ENCODE results near the gene SNUPN.
"Not testable (repeated sequence)": the region's sequence is repeated elsewhere in the genome, so short reads cannot be mapped to it uniquely, and the experiment has no call there.

Gene SNUPN

DNA sequence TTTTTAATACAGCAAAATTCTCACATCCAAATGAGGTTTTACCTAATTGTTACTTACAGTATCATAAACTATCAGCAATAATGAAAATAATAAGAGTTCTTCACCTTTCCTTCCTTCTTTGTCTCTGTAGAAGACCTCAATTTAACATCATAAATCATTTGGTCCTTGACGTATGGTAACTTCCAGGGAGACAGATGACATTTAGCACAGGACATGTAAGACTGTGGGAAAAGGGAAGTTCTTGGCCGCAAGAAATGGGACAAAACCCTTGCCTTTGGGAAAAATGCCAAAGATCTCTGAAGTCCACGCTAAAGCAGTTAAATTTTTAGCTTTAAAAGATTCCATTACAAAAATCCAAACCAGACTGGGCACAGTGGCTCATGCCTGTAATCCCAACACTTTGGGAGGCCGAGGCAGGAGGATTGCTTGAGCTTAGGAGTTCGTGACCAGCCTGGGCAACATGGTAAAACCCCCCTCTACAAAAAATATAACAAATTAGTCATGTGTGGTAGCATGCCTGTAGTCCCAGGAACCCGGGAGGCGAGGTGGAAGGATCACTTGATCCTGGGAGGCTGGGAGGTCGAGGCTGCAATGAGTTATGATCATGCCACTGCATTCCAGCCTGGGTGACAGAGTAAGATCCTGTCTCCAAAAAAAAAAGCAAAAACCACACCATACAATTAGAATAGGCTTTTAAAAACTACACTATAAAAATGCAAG, 55.2 kb downstream of the SNUPN start:
- Histone ChIP-seq H3K27me3 (no peaks in the 10 kb centered on the region), H3K9me3 (no peaks in the 10 kb centered on the region), H3K36me3 (no peaks in the 10 kb centered on the region), H3K4me1 (peaks cover 0 to 11% (median 8%) of the 10 kb centered on the region in 4 donors), H3K27ac (no peak overlapping the region), H3K4me3 (no peak overlapping the region)
- TF ChIP-seq, protein P1, sequence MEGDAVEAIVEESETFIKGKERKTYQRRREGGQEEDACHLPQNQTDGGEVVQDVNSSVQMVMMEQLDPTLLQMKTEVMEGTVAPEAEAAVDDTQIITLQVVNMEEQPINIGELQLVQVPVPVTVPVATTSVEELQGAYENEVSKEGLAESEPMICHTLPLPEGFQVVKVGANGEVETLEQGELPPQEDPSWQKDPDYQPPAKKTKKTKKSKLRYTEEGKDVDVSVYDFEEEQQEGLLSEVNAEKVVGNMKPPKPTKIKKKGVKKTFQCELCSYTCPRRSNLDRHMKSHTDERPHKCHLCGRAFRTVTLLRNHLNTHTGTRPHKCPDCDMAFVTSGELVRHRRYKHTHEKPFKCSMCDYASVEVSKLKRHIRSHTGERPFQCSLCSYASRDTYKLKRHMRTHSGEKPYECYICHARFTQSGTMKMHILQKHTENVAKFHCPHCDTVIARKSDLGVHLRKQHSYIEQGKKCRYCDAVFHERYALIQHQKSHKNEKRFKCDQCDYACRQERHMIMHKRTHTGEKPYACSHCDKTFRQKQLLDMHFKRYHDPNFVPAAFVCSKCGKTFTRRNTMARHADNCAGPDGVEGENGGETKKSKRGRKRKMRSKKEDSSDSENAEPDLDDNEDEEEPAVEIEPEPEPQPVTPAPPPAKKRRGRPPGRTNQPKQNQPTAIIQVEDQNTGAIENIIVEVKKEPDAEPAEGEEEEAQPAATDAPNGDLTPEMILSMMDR (IDR thresholded peaks at IDR 0.05), result no peak
- DNase-seq, result no peak
- intact Hi-C loops (cut with DNase I; ENCODE audit: low total_unique reads), result loop anchor here (5.0 kb wide), 1 partner anchor 113 kb away; no protein-coding TSS in a partner anchor

DNA sequence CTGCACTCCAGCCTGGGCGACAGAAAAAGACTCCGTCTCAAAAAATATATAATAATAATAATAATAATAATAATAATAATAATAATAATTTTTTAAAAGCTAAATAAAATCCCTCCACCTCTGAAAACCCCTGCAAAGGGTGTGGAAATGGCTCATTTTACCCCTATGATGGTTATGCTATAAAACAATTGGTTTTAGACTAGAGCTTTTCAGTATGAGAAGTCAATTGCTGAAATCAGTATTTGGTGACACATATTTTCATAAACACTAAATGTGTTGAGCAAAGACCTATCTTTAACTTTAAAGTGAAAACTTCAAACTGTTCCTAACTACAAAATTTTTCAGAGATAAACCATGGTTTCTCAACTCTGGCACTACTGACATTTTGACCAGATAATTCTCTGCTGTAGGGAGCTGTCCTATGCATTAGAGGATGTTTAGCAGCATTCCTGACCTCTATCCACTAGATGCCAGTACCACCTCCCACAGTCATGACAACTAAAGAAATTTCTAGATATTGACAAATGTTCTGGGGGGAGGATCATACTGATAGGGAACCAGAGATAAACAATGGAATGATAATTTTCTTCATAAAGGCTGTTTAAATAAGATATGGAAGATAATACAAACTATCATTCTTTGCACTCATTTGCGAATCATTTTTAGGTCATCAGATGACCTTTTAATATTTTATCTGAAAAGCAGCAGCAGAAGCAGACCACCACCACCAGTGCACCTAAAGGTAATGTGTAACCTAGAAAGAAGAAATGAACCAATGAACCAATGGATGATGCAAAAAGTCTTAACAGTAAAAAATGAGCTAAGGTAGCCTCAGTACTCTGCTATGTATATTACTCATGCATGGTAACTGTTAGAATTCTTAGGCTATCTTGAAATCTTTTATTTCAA, 60.2 kb downstream of the SNUPN start:
- H3K4me1 ChIP-seq, result peaks cover 0 to 7% (median 6%) of the 10 kb centered on the region in 4 donors
- H3K36me3 ChIP-seq, result no peaks in the 10 kb centered on the region
- no peak for DNase-seq
- TF ChIP-seq, protein P1 (IDR thresholded peaks at IDR 0.05), result no peak
- H3K27me3 ChIP-seq, result no peaks in the 10 kb centered on the region
- no peak overlapping the region for H3K4me3 ChIP-seq
- H3K27ac ChIP-seq, result no peak overlapping the region
- intact Hi-C loops (cut with DNase I; ENCODE audit: low total_unique reads), result no loop called here
- no peaks in the 10 kb centered on the region for H3K9me3 ChIP-seq

GRCh38 chr15:75561888-75562287, 63.6 kb downstream of the SNUPN start:
- H3K4me1 ChIP-seq, result no peaks in the 10 kb centered on the region
- H3K4me3 ChIP-seq, result no peak overlapping the region
- TF ChIP-seq, protein P1 (IDR thresholded peaks at IDR 0.05), result no peak
- no peak overlapping the region for H3K27ac ChIP-seq
- DNase-seq, result no peak
- H3K9me3 ChIP-seq, result no peaks in the 10 kb centered on the region
- no peaks in the 10 kb centered on the region for H3K36me3 ChIP-seq
- H3K27me3 ChIP-seq, result no peaks in the 10 kb centered on the region
- intact Hi-C loops (cut with DNase I; ENCODE audit: low total_unique reads), result no loop called here

- intact Hi-C loops (cut with DNase I; ENCODE audit: low total_unique reads); H3K9me3 ChIP-seq; DNase-seq; H3K36me3 ChIP-seq; H3K27ac ChIP-seq; H3K4me1 ChIP-seq; H3K4me3 ChIP-seq; H3K27me3 ChIP-seq: not testable (repeated sequence)
Observed at GRCh38 chr15:75559360-75559759, 66.2 kb downstream of the SNUPN start.

DNA sequence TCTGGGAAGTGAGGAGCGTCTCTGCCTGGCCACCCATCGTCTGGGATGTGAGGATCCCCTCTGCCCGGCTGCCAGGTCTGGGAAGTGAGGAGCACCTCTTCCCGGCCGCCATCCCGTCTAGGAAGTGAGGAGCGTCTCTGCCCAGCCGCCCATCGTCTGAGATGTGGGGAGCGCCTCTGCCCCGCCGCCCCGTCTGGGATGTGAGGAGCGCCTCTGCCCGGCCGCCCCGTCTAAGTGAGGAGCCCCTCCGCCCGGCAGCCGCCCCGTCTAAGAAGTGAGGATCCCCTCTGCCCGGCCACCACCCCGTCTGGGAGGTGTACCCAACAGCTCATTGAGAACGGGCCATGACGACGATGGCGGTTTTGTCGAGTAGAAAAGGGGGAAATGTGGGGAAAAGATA, 66.6 kb downstream of the SNUPN start:
- H3K4me3 ChIP-seq; H3K27me3 ChIP-seq; DNase-seq; H3K36me3 ChIP-seq; intact Hi-C loops (cut with DNase I; ENCODE audit: low total_unique reads); H3K9me3 ChIP-seq; H3K4me1 ChIP-seq; H3K27ac ChIP-seq: not testable (repeated sequence)

- H3K27me3 ChIP-seq, result no peaks in the 10 kb centered on the region
- H3K4me1 ChIP-seq, result peaks cover 0 to 5% (median 0%) of the 10 kb centered on the region in 4 donors
- TF ChIP-seq, protein P1 (IDR thresholded peaks at IDR 0.05), result no peak
- H3K4me3 ChIP-seq, result no peak overlapping the region
- no peaks in the 10 kb centered on the region for H3K9me3 ChIP-seq
- H3K27ac ChIP-seq, result no peak overlapping the region
- no peak for DNase-seq
- H3K36me3 ChIP-seq, result no peaks in the 10 kb centered on the region
- intact Hi-C loops (cut with DNase I; ENCODE audit: low total_unique reads), result no loop called here
Observed at GRCh38 chr15:75554717-75555116, 70.8 kb downstream of the SNUPN start.

All from tibial artery (tissue), 4 donors.